Stimulated activated CD8-positive, alpha-beta memory T cell treated with anti-CD3 and anti-CD28 coated beads, Interleukin-2, amount 100 ng/mL, for 48 hours (primary cell): Measurements from ENCODE around the gene SDK1.
A peak's percentile ranks its signal among the peaks of the same experiment; 100 is the strongest.

ENCODE experiments used
- DNase-seq, 2 donors: peaks; one replicate each; pipeline ENCODE4 v3.0.0-alpha.2; 2020; ENCODE audit warnings: low read depth in 2 of 2

The SDK1 gene

GRCh38 chr7:3415861-3416312, 114.8 kb downstream of the SDK1 start:
- no peak for DNase-seq

- DNase-seq = no peak
Measured at GRCh38 chr7:3416453-3416852, 115.4 kb downstream of the SDK1 start.

- DNase-seq = no peak
Measured at GRCh38 chr7:3425087-3425486, 124.0 kb downstream of the SDK1 start.

GRCh38 chr7:3426064-3426463, 125.0 kb downstream of the SDK1 start:
- no peak for DNase-seq

- no peak for DNase-seq
Measured at GRCh38 chr7:3427957-3428356, 126.9 kb downstream of the SDK1 start.

- DNase-seq = no peak
Measured at GRCh38 chr7:3429981-3430380, 128.9 kb downstream of the SDK1 start.

- DNase-seq = no peak
Measured at GRCh38 chr7:3430588-3430987, 129.5 kb downstream of the SDK1 start.

GRCh38 chr7:3431306-3431705, 130.3 kb downstream of the SDK1 start:
- no peak for DNase-seq

- DNase-seq = no peak
Measured at GRCh38 chr7:3432911-3433310, 131.9 kb downstream of the SDK1 start.

- no peak for DNase-seq
Measured at GRCh38 chr7:3434611-3435010, 133.6 kb downstream of the SDK1 start.

GRCh38 chr7:3436112-3436511, 135.1 kb downstream of the SDK1 start:
- DNase-seq = no peak

- no peak for DNase-seq
Measured at GRCh38 chr7:3436746-3437145, 135.7 kb downstream of the SDK1 start.

GRCh38 chr7:3437467-3437866, 136.4 kb downstream of the SDK1 start:
- DNase-seq = no peak

GRCh38 chr7:3438352-3438751, 137.3 kb downstream of the SDK1 start:
- DNase-seq = no peak

GRCh38 chr7:3439333-3440030, 138.4 kb downstream of the SDK1 start:
- DNase-seq = no peak

GRCh38 chr7:3440509-3440908, 139.5 kb downstream of the SDK1 start:
- DNase-seq = no peak

- DNase-seq = no peak
Measured at GRCh38 chr7:3443716-3444115, 142.7 kb downstream of the SDK1 start.

- no peak for DNase-seq
Measured at GRCh38 chr7:3446786-3447185, 145.7 kb downstream of the SDK1 start.

- DNase-seq = no peak
Measured at GRCh38 chr7:3451701-3452100, 150.6 kb downstream of the SDK1 start.

- DNase-seq = no peak
Measured at GRCh38 chr7:3453398-3453797, 152.3 kb downstream of the SDK1 start.

- DNase-seq = no peak
Measured at GRCh38 chr7:3455806-3456595, 154.9 kb downstream of the SDK1 start.

- no peak for DNase-seq
Measured at GRCh38 chr7:3459111-3459510, 158.1 kb downstream of the SDK1 start.

- DNase-seq = peak; percentile 22 to 44
Measured at GRCh38 chr7:3461923-3462322, 160.9 kb downstream of the SDK1 start.
